GM23338 (cell line): ENCODE data around the gene TENT5A. TPM values are rescaled to one million over a fixed set of nuclear protein-coding genes. Genes with fewer than 3 reads are reported as not detected.

Experiments used
- ATAC-seq: fragments of 200-7000 bp; cut with Tn5 transposase; 3 replicates; pipeline ENCODE4 v1.9.1; 2020
- DNase-seq: peaks from one replicate; pipeline ENCODE4 v3.0.0-alpha.2; 2015; ENCODE audit warnings: low spot score
- H2AFZ ChIP-seq: fragments of 200-600 bp; sonication (generic); 2 replicates; pipeline ENCODE4 v1.8.0; 2016; ENCODE audit warnings: antibody characterized with exemption, mild to moderate bottlenecking, moderate library complexity
- H3F3A ChIP-seq: fragments of 200-600 bp; sonication (generic); replicated peaks from 2 replicates; pipeline ENCODE4 v1.8.0; 2017; ENCODE audit warnings: antibody characterized with exemption, mixed run types, low read depth
- H3K27ac ChIP-seq: fragments of 200-600 bp; sonication (generic); 2 replicates; pipeline ENCODE4 v1.6.1; 2016; ENCODE audit warnings: low read depth
- H3K27me3 ChIP-seq: fragments of 200-600 bp; sonication (generic); 2 replicates; pipeline ENCODE4 v1.8.0; 2016; ENCODE audit warnings: mild to moderate bottlenecking, mixed run types, moderate library complexity; ENCODE audit not compliant: insufficient read depth
- H3K36me3 ChIP-seq: fragments of 200-600 bp; sonication (generic); 2 replicates; pipeline ENCODE4 v1.8.0; 2016; ENCODE audit warnings: mild to moderate bottlenecking; ENCODE audit not compliant: insufficient read depth
- H3K4me1 ChIP-seq: fragments of 200-600 bp; sonication (generic); 2 replicates; pipeline ENCODE4 v1.8.0; 2016; ENCODE audit warnings: mild to moderate bottlenecking, moderate library complexity; ENCODE audit not compliant: insufficient read depth
- H3K4me2 ChIP-seq: fragments of 200-600 bp; sonication (generic); 2 replicates; pipeline ENCODE4 v1.7.1; 2017; ENCODE audit warnings: mixed run types
- H3K4me3 ChIP-seq: fragments of 200-600 bp; sonication (generic); 2 replicates; pipeline ENCODE4 v1.6.1; 2016; ENCODE audit warnings: mixed run types
- H3K79me2 ChIP-seq: fragments of 200-600 bp; sonication (generic); replicated peaks from 2 replicates; pipeline ENCODE4 v1.8.0; 2017; ENCODE audit warnings: mild to moderate bottlenecking; ENCODE audit not compliant: insufficient read depth
- H3K9me2 ChIP-seq: fragments of 200-600 bp; sonication (generic); 2 replicates; pipeline ENCODE4 v1.8.0; 2017; ENCODE audit not compliant: insufficient read depth
- H4K20me1 ChIP-seq: fragments of 200-600 bp; sonication (generic); replicated peaks from 2 replicates; pipeline ENCODE4 v1.8.0; 2017; ENCODE audit warnings: mild to moderate bottlenecking; ENCODE audit not compliant: insufficient read depth
- H3K27ac Mint-ChIP-seq: 2 replicates; pipeline ENCODE4 v1.8.0; 2020; ENCODE audit warnings: inconsistent platforms, mild to moderate bottlenecking, moderate library complexity, mixed read lengths
- H3K27me3 Mint-ChIP-seq: 3 replicates; pipeline ENCODE4 v1.8.0; 2022; ENCODE audit warnings: low read depth, mild to moderate bottlenecking, moderate library complexity, mixed read lengths, inconsistent platforms; ENCODE audit not compliant: insufficient read depth, poor library complexity
- H3K36me3 Mint-ChIP-seq: 3 replicates; pipeline ENCODE4 v1.8.0; 2021; ENCODE audit warnings: low read depth, mild to moderate bottlenecking, inconsistent platforms, moderate library complexity, mixed read lengths
- H3K4me1 Mint-ChIP-seq: 3 replicates; pipeline ENCODE4 v1.8.0; 2020; ENCODE audit warnings: mild to moderate bottlenecking, inconsistent platforms, mixed read lengths
- H3K4me3 Mint-ChIP-seq: 3 replicates; pipeline ENCODE4 v1.8.0; 2021; ENCODE audit warnings: moderate library complexity, mild to moderate bottlenecking, inconsistent platforms, mixed read lengths
- H3K9me3 Mint-ChIP-seq: 3 replicates; pipeline ENCODE4 v1.8.0; 2020; ENCODE audit warnings: moderate library complexity, mild to moderate bottlenecking, inconsistent platforms, mixed read lengths
- CREB1 ChIP-seq: fragments of 250-450 bp; sonication (Bioruptor Pico); IDR thresholded peaks from 2 replicates; pipeline ENCODE4 v1.5.0; 2020; ENCODE audit warnings: low read depth, mild to moderate bottlenecking, moderate library complexity
- EZH2 ChIP-seq: fragments of 200-600 bp; sonication (generic); IDR thresholded peaks from one replicate; pipeline ENCODE4 v1.8.0; 2017; ENCODE audit warnings: antibody characterized with exemption, mild to moderate bottlenecking, low read depth; ENCODE audit not compliant: unreplicated experiment
- EZH2phosphoT487 ChIP-seq: fragments of 200-600 bp; sonication (generic); IDR thresholded peaks from one replicate; pipeline ENCODE4 v1.8.1; 2018; ENCODE audit warnings: antibody characterized with exemption; ENCODE audit not compliant: unreplicated experiment
- JUNB ChIP-seq: IDR thresholded peaks from one replicate; pipeline ENCODE4 v1.6.1; 2016; ENCODE audit warnings: antibody characterized with exemption; ENCODE audit not compliant: unreplicated experiment
- NANOG ChIP-seq: IDR thresholded peaks from 2 replicates; pipeline ENCODE4 v1.6.1; 2016; ENCODE audit warnings: antibody characterized with exemption, borderline replicate concordance
- POLR2AphosphoS5 ChIP-seq: IDR thresholded peaks from 2 replicates; pipeline ENCODE4 v1.6.1; 2016; ENCODE audit warnings: antibody characterized with exemption, low read depth
- STAT1 ChIP-seq: IDR thresholded peaks from one replicate; pipeline ENCODE4 v1.6.1; 2016; ENCODE audit warnings: antibody characterized with exemption; ENCODE audit not compliant: unreplicated experiment
- ZNF114 ChIP-seq: fragments of 250-450 bp; sonication (Bioruptor Pico); IDR thresholded peaks from 2 replicates; pipeline ENCODE4 v1.5.0; 2020; ENCODE audit warnings: mild to moderate bottlenecking, moderate library complexity
- ZNF331 ChIP-seq: fragments of 250-450 bp; sonication (Bioruptor Pico); IDR thresholded peaks from 2 replicates; pipeline ENCODE4 v1.5.0; 2020; ENCODE audit warnings: low read depth, mild to moderate bottlenecking, moderate library complexity
- polyA plus RNA-seq: library from polyadenylated mRNA; unstranded; fragments of >200 nt; fragmentation: Nextera tagmentation; extraction: Ambion mirVana; gene quantifications from 2 replicates; pipeline ENCODE4 v1.2.1, GENCODE V29; 2016
- total RNA-seq: library from RNA; depleted of rRNA; stranded (reverse); fragments of >200 nt; shearing (Covaris generic); gene quantifications from 2 replicates; pipeline ENCODE4 v1.2.3, GENCODE V29; 2014
- TF ChIP-seq, protein P1 (sequence below): fragments of 250-450 bp; sonication (Bioruptor Pico); IDR thresholded peaks from 2 replicates; pipeline ENCODE4 v1.5.0; 2020; ENCODE audit warnings: mild to moderate bottlenecking, moderate library complexity
- TF ChIP-seq, protein P2 (sequence below): IDR thresholded peaks from one replicate; pipeline ENCODE4 v1.6.1; 2018; ENCODE audit warnings: antibody characterized with exemption; ENCODE audit not compliant: unreplicated experiment
- TF ChIP-seq, protein P3 (sequence below): IDR thresholded peaks from 2 replicates; pipeline ENCODE4 v1.6.1; 2016; ENCODE audit warnings: antibody characterized with exemption
- TF ChIP-seq, protein P4 (sequence below), 2 experiments: fragments of 200-600 bp in 1 of 2; sonication (generic) in 1 of 2; conservative IDR thresholded peaks; 2 replicates each; pipeline versions ENCODE4 v1.5.1 to v1.6.1; 2016 to 2017; ENCODE audit warnings: antibody characterized with exemption in 2 of 2, low read depth in 2 of 2, mild to moderate bottlenecking in 2 of 2, moderate library complexity in 1 of 2

TENT5A gene
- total and polyA plus RNA-seq, 2 experiments from 2014 or later: 3.8 to 4.7 TPM

DNA sequence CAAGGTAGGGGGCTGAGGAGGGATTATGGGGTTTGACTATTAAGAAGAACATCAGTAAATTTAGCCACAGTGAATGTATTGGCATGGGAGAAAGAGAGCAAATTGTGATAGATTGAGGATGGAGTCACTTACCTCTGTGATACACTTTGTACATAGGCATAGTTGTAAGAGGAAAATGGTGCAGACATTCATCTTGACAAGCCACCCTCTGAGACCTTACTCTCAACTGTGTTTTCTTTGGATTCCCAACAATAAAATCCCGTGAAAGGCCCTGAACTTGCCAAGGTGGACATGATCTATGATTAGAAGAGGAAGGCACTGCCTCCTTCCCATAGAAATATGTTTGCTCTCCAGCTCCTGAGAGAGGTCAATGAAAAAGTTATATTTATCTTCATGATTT lies 18.6 kb upstream of the TENT5A start:
- ATAC-seq: no peak
- Mint-ChIP-seq H3K36me3 (no peaks in the 10 kb centered on the region), H3K9me3 (no peaks in the 10 kb centered on the region), H3K4me1 (peaks cover 12% of the 10 kb centered on the region; the same call in 2 of the 3 replicates), H3K27ac (no peak overlapping the region), H3K4me3 (no peak overlapping the region), H3K27me3 (no peaks in the 10 kb centered on the region)
- Histone ChIP-seq H3K4me1 (peaks cover 18% of the 10 kb centered on the region), H3K9me2 (no peaks in the 10 kb centered on the region), H3K4me2 (no peak overlapping the region), H3F3A (no peaks in the 10 kb centered on the region), H3K27ac (no peak overlapping the region), H3K36me3 (no peaks in the 10 kb centered on the region), H4K20me1 (no peaks in the 10 kb centered on the region), H3K27me3 (no peaks in the 10 kb centered on the region), H3K79me2 (no peaks in the 10 kb centered on the region), H2AFZ (no peak overlapping the region), H3K4me3 (no peak overlapping the region)
- TF ChIP-seq ZNF114 (CRISPR knock-in tag) (no peak), CREB1 (CRISPR knock-in tag) (no peak), STAT1 (no peak), EZH2phosphoT487 (no peak), NANOG (no peak), POLR2AphosphoS5 (no peak), EZH2 (no peak), ZNF331 (CRISPR knock-in tag) (no peak), JUNB (no peak)
- TF ChIP-seq, protein P1, sequence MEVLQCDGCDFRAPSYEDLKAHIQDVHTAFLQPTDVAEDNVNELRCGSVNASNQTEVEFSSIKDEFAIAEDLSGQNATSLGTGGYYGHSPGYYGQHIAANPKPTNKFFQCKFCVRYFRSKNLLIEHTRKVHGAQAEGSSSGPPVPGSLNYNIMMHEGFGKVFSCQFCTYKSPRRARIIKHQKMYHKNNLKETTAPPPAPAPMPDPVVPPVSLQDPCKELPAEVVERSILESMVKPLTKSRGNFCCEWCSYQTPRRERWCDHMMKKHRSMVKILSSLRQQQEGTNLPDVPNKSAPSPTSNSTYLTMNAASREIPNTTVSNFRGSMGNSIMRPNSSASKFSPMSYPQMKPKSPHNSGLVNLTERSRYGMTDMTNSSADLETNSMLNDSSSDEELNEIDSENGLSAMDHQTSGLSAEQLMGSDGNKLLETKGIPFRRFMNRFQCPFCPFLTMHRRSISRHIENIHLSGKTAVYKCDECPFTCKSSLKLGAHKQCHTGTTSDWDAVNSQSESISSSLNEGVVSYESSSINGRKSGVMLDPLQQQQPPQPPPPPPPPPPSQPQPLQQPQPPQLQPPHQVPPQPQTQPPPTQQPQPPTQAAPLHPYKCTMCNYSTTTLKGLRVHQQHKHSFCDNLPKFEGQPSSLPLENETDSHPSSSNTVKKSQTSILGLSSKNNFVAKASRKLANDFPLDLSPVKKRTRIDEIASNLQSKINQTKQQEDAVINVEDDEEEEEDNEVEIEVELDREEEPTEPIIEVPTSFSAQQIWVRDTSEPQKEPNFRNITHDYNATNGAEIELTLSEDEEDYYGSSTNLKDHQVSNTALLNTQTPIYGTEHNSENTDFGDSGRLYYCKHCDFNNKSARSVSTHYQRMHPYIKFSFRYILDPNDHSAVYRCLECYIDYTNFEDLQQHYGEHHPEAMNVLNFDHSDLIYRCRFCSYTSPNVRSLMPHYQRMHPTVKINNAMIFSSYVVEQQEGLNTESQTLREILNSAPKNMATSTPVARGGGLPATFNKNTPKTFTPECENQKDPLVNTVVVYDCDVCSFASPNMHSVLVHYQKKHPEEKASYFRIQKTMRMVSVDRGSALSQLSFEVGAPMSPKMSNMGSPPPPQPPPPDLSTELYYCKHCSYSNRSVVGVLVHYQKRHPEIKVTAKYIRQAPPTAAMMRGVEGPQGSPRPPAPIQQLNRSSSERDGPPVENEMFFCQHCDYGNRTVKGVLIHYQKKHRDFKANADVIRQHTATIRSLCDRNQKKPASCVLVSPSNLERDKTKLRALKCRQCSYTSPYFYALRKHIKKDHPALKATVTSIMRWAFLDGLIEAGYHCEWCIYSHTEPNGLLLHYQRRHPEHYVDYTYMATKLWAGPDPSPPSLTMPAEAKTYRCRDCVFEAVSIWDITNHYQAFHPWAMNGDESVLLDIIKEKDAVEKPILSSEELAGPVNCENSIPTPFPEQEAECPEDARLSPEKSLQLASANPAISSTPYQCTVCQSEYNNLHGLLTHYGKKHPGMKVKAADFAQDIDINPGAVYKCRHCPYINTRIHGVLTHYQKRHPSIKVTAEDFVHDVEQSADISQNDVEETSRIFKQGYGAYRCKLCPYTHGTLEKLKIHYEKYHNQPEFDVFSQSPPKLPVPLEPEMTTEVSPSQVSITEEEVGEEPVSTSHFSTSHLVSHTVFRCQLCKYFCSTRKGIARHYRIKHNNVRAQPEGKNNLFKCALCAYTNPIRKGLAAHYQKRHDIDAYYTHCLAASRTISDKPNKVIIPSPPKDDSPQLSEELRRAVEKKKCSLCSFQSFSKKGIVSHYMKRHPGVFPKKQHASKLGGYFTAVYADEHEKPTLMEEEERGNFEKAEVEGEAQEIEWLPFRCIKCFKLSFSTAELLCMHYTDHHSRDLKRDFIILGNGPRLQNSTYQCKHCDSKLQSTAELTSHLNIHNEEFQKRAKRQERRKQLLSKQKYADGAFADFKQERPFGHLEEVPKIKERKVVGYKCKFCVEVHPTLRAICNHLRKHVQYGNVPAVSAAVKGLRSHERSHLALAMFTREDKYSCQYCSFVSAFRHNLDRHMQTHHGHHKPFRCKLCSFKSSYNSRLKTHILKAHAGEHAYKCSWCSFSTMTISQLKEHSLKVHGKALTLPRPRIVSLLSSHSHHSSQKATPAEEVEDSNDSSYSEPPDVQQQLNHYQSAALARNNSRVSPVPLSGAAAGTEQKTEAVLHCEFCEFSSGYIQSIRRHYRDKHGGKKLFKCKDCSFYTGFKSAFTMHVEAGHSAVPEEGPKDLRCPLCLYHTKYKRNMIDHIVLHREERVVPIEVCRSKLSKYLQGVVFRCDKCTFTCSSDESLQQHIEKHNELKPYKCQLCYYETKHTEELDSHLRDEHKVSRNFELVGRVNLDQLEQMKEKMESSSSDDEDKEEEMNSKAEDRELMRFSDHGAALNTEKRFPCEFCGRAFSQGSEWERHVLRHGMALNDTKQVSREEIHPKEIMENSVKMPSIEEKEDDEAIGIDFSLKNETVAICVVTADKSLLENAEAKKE (CRISPR knock-in tag): no peak
- TF ChIP-seq, protein P2, sequence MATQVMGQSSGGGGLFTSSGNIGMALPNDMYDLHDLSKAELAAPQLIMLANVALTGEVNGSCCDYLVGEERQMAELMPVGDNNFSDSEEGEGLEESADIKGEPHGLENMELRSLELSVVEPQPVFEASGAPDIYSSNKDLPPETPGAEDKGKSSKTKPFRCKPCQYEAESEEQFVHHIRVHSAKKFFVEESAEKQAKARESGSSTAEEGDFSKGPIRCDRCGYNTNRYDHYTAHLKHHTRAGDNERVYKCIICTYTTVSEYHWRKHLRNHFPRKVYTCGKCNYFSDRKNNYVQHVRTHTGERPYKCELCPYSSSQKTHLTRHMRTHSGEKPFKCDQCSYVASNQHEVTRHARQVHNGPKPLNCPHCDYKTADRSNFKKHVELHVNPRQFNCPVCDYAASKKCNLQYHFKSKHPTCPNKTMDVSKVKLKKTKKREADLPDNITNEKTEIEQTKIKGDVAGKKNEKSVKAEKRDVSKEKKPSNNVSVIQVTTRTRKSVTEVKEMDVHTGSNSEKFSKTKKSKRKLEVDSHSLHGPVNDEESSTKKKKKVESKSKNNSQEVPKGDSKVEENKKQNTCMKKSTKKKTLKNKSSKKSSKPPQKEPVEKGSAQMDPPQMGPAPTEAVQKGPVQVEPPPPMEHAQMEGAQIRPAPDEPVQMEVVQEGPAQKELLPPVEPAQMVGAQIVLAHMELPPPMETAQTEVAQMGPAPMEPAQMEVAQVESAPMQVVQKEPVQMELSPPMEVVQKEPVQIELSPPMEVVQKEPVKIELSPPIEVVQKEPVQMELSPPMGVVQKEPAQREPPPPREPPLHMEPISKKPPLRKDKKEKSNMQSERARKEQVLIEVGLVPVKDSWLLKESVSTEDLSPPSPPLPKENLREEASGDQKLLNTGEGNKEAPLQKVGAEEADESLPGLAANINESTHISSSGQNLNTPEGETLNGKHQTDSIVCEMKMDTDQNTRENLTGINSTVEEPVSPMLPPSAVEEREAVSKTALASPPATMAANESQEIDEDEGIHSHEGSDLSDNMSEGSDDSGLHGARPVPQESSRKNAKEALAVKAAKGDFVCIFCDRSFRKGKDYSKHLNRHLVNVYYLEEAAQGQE: no peak
- TF ChIP-seq, protein P3, sequence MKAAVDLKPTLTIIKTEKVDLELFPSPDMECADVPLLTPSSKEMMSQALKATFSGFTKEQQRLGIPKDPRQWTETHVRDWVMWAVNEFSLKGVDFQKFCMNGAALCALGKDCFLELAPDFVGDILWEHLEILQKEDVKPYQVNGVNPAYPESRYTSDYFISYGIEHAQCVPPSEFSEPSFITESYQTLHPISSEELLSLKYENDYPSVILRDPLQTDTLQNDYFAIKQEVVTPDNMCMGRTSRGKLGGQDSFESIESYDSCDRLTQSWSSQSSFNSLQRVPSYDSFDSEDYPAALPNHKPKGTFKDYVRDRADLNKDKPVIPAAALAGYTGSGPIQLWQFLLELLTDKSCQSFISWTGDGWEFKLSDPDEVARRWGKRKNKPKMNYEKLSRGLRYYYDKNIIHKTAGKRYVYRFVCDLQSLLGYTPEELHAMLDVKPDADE: no peak
- TF ChIP-seq, protein P4, sequence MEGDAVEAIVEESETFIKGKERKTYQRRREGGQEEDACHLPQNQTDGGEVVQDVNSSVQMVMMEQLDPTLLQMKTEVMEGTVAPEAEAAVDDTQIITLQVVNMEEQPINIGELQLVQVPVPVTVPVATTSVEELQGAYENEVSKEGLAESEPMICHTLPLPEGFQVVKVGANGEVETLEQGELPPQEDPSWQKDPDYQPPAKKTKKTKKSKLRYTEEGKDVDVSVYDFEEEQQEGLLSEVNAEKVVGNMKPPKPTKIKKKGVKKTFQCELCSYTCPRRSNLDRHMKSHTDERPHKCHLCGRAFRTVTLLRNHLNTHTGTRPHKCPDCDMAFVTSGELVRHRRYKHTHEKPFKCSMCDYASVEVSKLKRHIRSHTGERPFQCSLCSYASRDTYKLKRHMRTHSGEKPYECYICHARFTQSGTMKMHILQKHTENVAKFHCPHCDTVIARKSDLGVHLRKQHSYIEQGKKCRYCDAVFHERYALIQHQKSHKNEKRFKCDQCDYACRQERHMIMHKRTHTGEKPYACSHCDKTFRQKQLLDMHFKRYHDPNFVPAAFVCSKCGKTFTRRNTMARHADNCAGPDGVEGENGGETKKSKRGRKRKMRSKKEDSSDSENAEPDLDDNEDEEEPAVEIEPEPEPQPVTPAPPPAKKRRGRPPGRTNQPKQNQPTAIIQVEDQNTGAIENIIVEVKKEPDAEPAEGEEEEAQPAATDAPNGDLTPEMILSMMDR (conservative IDR thresholded peaks at IDR 0.05; ENCODE audit: low read depth in 2 of 2): no peak
- no peak for DNase-seq
